ENCODE results near the gene IFIT2. TPM values are rescaled to one million over a fixed set of nuclear protein-coding genes. Genes with fewer than 3 reads are reported as not detected.

IFIT2 gene
- total RNA-seq, 2 donors from 2014 or later = 4.9 to 28.0 TPM

Other genes starting within 250 kb of the IFIT2 start
- gene CH25H, start 94.7 kb upstream of the IFIT2 start, total RNA-seq = under 1 TPM in 1 of 2 donors, not detected in 1; 0.14 TPM
- 10 to 100 TPM; 19.4 to 24.1 TPM for gene LIPA, start 50.3 kb upstream of the IFIT2 start, total RNA-seq
- 10 to 100 TPM in 1 of 2 donors, 1 to 10 TPM in 1; 2.6 to 12.6 TPM for gene IFIT3, start 26.0 kb downstream of the IFIT2 start, total RNA-seq
- not detected for gene IFIT1B, start 76.0 kb downstream of the IFIT2 start, total RNA-seq
- gene IFIT1, start 90.6 kb downstream of the IFIT2 start, total RNA-seq = 1 to 10 TPM; 1.6 to 9.0 TPM
- gene IFIT5, start 112.5 kb downstream of the IFIT2 start, total RNA-seq = 10 to 100 TPM in 1 of 2 donors, 1 to 10 TPM in 1; 3.1 to 10.9 TPM
- gene SLC16A12, start 233.5 kb downstream of the IFIT2 start, total RNA-seq = not detected